NOMO-1 (cell line): ENCODE results near the gene ARHGAP26.

Source experiments
- DNase-seq, 2 experiments: peaks; one replicate each; lab custom pipeline; 2025; ENCODE audit not compliant: unreplicated experiment in 2 of 2; lab: John Stamatoyannopoulos, UW

Gene ARHGAP26

DNA sequence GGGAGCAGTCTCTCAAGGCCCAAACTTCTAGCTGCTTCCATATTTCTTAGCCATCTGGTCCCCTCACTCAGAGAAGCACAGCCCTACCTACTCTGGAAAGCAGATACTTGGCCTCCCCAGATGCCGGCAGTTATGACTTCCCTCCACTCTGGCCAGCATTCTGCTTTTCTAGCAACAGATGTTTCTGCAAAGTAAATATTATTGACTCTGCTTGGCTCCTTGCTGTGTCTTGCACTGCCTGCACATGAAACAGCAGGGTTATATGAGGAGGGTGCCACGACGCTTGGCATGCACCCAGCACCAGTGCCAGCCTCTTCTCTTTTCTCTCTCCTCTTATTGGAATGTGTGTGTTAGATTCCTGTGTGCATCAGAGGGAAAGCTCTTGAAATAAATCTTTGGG, 99.7 kb downstream of the ARHGAP26 start:
- DNase-seq = no peak

GRCh38 chr5:142870532-142871362, 100.6 kb downstream of the ARHGAP26 start:
- DNase-seq = no peak

DNA sequence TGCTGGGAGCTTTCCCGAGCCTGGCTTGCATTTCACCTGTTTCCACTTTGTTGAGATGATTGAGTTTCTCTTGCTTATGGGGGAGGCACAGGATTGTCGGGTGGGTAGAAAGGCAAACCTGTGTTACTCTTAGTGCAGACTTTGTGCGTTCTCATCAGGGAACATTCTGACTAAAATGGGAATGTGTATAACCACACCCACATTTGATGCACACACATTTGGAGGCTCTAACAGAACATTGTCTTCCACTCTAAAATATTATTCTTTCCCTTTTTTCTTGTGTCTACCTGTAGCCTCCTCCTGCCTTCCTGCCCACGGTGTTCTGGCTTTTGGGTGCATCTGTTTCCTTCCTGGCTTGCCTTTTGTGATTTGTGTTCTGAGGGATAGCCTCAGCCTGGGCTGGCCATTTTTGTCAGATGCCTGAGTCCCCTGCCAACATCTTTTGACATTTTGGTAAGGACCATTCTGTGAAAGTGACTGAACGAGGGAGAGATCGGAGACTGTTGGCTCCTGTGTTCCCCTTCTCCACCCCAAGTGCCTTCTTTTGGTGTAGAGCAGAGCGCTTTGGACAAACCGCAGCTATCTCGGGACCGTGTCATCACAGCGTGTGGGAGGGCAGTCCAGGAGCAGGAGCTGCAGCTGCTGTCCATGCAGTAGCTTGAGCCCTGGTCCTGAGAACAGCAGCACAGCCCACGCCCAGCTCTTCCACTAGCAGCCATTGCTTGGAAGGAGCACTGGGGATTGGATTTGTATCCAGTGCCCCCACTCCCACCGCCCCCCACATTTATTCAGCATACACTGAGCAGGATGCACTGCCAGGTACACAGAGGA, 101.4 kb downstream of the ARHGAP26 start:
- DNase-seq = no peak

DNA sequence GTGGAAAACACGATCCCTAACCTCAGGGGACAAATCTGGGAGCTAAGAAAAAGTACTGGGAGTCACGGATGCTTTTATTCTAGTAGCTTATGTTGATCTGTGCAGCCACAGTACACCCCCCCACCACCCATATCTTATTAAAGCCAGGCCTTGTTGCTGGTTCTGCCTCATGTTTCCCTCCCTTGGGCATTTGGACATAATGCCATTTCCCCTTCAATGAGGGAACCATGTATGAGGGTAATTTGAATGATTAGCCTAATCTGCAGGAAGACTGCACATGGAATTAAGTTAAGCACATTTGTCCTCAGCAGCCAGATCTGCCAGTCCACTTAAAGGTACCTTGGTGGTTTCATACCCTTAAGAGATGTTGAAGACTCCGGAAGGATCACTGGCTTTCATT, 102.0 kb downstream of the ARHGAP26 start:
- DNase-seq = no peak

DNA sequence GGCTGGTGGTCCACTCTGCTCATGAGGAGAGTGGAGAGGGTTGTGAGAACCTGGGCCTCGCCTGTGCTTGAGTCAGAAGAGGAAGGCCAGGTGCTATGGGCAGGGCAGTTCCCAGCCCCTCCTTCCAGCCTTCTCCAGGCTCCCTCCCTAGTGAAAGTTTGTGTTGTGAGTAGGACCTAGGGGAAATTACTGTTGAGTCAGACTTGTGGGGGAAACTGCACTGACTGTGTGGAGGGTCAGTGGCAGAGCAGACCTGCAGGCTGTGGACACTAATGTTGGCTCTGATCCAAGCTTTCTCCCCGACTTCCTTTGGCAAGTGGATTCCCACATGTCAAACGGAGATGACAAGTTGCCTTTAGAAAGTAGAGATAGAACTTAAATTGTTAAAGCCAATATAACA, 102.6 kb downstream of the ARHGAP26 start:
- DNase-seq = no peak

DNA sequence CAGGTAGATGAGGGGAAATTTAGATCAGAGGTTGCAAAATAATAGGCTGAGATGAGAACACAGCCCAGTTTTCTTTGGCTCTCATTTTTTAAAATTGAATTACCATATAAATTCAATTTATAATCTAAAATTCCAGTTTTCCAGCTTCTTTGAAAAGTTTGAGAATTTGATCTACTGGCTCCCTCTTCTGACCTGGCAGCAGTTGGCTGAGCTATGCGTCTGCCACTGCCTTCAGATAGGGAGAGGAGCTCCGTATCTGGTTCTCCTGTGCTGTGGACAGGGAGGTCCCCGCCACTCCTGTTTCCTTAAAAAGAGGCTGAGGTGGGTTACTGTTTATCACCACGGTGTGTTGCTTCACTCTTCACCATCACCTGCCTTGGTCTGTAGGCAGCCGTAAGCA, 103.7 kb downstream of the ARHGAP26 start:
- no peak for DNase-seq

DNA sequence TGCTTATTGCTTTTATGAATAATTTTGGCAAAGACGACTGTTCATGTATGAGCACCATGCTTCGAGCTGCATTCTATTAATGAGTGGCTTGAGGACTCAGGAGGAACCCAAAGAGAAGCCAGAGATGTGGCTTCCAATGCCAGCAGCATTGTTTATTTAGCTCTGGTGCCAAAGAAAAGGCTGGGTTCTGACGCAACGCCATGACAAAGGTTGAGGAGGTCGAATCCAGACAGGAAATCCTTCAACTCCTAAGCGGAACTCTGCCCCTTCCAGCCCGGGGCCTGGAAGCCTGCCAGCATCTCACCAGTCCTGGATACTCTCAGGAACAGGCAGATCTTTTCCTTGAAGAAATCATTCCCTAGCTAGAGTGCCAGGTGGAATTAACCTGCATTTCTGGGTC, 104.4 kb downstream of the ARHGAP26 start:
- no peak for DNase-seq

DNA sequence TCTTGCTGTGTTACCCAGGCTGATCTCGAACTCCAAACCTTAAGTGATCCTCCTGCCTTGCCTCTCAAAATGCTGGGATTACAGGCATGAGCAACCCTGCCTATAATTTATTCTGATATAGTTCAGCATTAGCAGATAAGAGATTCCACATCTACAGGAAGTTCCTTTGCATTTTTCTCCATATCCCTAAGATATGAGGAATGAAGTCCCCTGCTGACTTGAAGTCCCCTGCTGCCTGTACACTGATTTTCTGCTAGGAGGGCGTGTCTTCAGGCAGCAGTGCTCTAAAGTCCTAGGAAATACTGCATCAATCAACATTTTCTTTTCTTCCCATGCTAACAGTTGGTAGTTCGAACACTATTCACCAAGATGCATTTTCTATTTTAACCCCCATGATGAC, 105.8 kb downstream of the ARHGAP26 start:
- DNase-seq = no peak

GRCh38 chr5:142876817-142877216, 106.6 kb downstream of the ARHGAP26 start:
- no peak for DNase-seq

DNA sequence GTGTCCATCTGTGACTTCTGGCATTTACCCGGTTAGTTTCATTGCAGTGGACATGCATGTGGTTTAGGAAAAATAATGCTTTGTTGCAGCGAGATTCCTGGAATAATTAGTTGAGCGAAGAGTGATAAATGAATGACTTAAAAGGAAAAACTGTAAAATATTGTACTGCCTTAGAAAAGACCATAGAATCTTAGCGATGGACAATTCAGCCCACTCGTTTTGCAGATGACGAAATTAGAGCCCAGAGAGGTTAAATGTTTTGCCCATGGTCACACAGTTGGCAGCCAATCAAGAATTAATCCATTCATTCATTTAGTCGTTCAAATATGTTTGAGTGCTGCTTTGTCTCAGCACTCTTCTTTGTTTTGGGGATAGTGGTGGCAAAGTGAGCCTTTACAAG, 107.9 kb downstream of the ARHGAP26 start:
- no peak for DNase-seq

DNA sequence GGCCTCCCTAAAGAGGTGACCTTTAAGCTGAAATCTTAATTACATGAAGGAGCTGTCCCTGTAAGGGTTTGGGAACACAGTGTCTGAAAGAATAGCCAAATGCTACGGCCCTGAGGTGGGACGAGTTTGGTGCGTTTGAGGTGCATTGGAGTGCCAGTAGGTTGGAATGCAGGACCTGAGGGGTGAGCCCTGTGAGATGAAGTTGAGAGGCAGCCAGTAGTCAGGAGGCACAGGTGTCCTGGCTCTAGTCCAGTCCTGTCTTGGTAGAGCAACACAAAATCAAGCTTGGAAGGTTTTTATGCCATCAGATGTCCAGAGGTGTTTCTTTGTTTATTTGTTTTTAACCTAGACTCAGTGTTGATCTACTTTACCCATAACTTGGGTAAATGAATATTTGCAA, 108.5 kb downstream of the ARHGAP26 start:
- no peak for DNase-seq

DNA sequence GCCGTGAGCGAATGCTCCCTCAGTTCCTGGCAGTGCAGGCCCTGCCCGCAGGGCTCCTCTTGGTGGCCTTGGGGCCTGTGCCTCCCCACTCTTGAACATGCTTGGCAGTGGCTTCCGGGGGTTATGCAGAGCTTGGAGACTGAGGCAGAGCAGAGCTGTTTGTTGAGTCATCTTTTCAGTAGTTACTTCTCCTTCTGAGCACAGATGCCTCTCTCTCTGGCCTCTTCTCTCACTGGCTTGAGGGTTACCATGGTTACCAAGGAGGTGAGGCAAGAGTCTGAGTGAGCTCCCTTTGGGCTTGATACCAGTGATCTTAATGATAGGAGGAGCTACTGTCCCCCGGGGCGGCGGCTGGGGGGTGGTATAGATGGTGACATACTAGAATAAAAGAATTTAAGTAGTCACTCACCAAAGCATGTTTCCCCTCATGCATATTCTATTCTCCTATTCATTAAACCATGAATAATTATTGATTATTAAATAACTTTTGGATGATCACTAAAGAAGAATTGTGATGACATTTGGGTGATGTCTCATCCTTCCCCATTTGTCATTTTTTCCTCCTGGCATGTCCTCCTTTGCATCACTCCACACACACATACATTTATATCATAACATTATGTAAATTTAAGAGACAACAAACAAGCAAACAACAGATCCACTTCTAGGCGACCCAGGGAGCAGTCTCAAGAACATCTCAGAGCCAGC, 111.1 kb downstream of the ARHGAP26 start:
- DNase-seq = peak; percentile 91 to 98

GRCh38 chr5:142881784-142882126, 111.6 kb downstream of the ARHGAP26 start:
- DNase-seq = no peak

GRCh38 chr5:142883025-142883424, 112.8 kb downstream of the ARHGAP26 start:
- no peak for DNase-seq

DNA sequence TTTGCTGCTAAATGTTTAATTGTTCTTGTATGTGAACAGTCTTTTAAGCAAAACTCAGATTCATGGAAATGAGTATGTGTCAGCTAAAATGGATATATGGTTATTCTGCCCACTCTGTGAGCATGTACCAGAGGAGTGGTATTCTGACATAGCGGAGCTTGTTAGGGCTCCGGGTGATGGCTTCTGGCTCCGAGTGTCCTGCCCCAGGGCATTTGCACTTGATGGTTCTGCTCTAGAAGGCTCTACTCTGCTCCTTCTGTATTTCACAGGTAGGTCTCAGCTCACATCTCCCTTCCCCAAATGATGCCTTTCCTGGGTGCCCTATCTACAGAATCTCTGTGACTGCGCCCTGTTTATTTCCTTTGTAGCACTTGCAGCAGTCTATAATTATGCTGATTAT, 113.3 kb downstream of the ARHGAP26 start:
- no peak for DNase-seq

DNA sequence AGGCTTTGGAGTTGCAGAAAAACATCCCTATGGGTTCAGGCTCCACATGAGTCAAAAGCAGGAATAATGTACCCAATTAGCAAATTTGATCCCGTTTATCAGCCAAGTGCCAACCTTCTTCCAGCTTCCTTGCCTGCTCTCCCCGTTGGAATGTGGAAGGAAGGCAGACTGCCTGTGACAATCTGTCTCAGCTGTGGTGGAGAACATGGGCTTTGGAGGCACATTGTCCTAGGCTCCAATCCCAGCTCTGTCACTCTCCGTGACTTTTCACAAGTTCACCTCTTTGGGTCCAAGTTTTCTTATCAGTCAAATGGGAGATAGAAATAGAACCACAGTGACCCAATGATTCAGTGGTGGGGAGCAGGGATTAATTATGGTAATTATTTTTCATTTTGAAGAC, 113.9 kb downstream of the ARHGAP26 start:
- no peak for DNase-seq

GRCh38 chr5:142886211-142886610, 116.0 kb downstream of the ARHGAP26 start:
- no peak for DNase-seq

GRCh38 chr5:142886956-142887355, 116.8 kb downstream of the ARHGAP26 start:
- no peak for DNase-seq

DNA sequence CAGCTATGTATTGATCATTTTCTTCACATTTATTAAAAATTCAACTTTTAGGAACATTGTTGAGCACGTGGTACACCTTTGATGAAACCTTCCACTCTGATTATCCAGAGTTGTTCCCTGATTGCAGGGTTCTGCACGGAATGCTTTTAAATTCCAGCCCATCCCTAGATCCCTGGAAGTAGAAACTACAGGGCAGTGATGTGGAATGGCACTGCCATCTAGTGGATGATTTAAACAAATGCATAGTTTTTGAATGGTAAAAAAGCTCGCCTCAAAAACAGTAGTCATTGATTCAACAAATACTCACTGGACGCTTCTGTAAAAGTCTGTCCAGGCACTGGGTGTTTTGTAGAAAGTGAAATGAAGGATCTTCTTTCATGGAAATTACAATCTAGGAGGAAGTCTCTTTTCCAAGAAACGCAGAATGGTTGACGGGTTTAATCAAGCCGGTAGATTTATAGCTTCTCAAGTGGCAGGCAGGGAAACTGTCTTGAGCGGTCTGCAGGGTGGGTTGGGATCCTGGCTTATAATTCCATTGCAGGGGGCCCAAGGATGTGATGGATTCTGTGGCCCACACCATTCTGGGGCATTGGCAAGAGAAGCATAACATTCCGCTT, 118.4 kb downstream of the ARHGAP26 start:
- DNase-seq = peak in 1 of 2 experiments; percentile 16

DNA sequence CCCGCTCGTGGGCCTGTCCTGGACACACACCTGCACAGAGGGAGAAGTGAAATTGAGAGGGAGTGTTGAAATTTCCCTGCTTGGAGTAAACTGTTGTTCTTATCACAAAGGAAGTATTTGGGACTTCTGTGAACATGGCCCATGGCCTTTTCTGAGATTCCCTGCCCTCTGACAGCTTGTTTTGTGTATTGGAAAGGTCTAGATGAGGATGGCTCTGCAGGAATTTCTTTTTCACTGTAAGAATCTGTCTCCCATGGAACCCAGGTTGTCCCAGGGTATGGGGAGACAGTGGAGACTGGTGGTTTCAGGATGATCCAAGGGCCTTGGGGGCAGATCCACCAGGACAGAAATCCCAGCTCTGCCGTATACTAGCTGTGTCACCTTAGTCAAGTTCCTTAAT, 121.8 kb downstream of the ARHGAP26 start:
- no peak for DNase-seq

GRCh38 chr5:142894315-142894714, 124.1 kb downstream of the ARHGAP26 start:
- no peak for DNase-seq
